NCI-H128 (cell line): ENCODE results near the gene SAG.
"Not testable (repeated sequence)": the region's sequence is repeated elsewhere in the genome, so short reads cannot be mapped to it uniquely, and the experiment has no call there.

Source experiments
- DNase-seq: peaks from one replicate; lab custom pipeline; 2025; ENCODE audit not compliant: unreplicated experiment; lab: John Stamatoyannopoulos, UW

Gene SAG

GRCh38 chr2:233329489-233330135, 22.0 kb downstream of the SAG start:
- no peak for DNase-seq

GRCh38 chr2:233331536-233331935, 23.9 kb downstream of the SAG start:
- no peak for DNase-seq

GRCh38 chr2:233332125-233332524, 24.5 kb downstream of the SAG start:
- DNase-seq, result no peak

GRCh38 chr2:233334915-233335314, 27.3 kb downstream of the SAG start:
- no peak for DNase-seq

GRCh38 chr2:233336091-233336490, 28.5 kb downstream of the SAG start:
- DNase-seq, result not testable (repeated sequence)

GRCh38 chr2:233336541-233336940, 28.9 kb downstream of the SAG start:
- DNase-seq, result no peak

GRCh38 chr2:233338046-233338445, 30.4 kb downstream of the SAG start:
- DNase-seq, result no peak

- no peak for DNase-seq
Measured at GRCh38 chr2:233338812-233339368, 31.3 kb downstream of the SAG start.

GRCh38 chr2:233339427-233339826, 31.8 kb downstream of the SAG start:
- no peak for DNase-seq

GRCh38 chr2:233341296-233341695, 33.7 kb downstream of the SAG start:
- DNase-seq, result no peak

- no peak for DNase-seq
Measured at GRCh38 chr2:233342301-233342700, 34.7 kb downstream of the SAG start.

GRCh38 chr2:233343171-233343705, 35.6 kb downstream of the SAG start:
- no peak for DNase-seq

- no peak for DNase-seq
Measured at GRCh38 chr2:233346376-233346775, 38.8 kb downstream of the SAG start.

- no peak for DNase-seq
Measured at GRCh38 chr2:233346930-233347329, 39.3 kb downstream of the SAG start.

- DNase-seq, result no peak
Measured at GRCh38 chr2:233349005-233349998, 41.7 kb downstream of the SAG start.

GRCh38 chr2:233350708-233351107, 43.1 kb downstream of the SAG start:
- DNase-seq, result no peak

GRCh38 chr2:233351423-233351822, 43.8 kb downstream of the SAG start:
- DNase-seq, result no peak

GRCh38 chr2:233352141-233352842, 44.7 kb downstream of the SAG start:
- DNase-seq, result no peak

GRCh38 chr2:233353101-233353768, 45.6 kb downstream of the SAG start:
- DNase-seq, result no peak

- DNase-seq, result no peak
Measured at GRCh38 chr2:233353769-233354499, 46.3 kb downstream of the SAG start, which contains the start of gene DGKD. Gene DGKD (plus strand): TSS chr2:233354494. CDS start chr2:233354519, 25 bp downstream.
